SW480 (cell line): Measurements from ENCODE around the gene VAC14.

Experiments
- DNase-seq: peaks from one replicate; pipeline ENCODE4 v3.0.0-alpha.2; 2016; ENCODE audit warnings: low spot score

Gene VAC14

GRCh38 chr16:70661918-70662641 is 138.9 kb downstream of the VAC14 start:
- DNase-seq, result no peak

DNA sequence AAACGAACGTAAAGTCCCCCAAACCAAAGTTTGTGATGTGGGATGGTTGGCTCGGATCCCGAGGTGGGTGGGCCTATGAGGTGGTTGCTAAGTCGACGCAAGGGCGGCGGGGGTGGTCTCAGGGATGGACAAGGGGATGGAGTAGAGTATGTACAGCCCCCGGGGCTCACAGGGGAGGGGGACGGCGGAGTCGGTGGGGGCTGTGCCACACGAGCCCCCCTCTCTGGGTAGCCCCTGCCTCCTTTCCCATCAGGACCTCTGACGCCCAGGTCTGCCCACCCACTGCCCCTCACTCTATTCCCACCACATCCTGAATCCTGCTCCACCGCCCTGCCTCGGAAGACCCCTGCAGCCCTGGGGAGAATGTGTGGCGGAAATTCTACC is 139.4 kb downstream of the VAC14 start:
- DNase-seq, result no peak

- DNase-seq, result no peak
Measured at GRCh38 chr16:70660672-70661350, 140.1 kb downstream of the VAC14 start.

- no peak for DNase-seq
Measured at GRCh38 chr16:70659953-70660671, 140.8 kb downstream of the VAC14 start.

DNA sequence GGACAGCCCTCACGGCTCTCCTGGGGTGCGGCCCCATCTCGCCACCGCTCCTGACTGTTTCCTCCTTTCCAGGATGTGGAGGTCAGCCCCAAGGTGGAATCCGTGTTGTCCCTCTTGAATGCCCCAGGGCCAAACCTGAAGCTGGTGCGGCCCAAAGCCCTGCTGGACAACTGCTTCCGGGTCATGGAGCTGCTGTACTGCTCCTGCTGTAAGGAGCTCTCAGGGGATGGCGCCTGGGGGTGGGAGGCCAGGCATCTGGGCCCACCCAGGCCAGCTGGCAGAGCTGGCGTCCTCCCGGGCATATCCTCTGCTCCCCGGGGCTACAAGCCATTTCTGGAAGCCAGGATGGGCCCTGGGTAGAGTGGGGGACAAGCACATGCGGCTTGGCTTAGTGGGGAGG is 141.4 kb downstream of the VAC14 start:
- no peak for DNase-seq

- DNase-seq, result no peak
Measured at GRCh38 chr16:70658921-70659320, 142.0 kb downstream of the VAC14 start.

DNA sequence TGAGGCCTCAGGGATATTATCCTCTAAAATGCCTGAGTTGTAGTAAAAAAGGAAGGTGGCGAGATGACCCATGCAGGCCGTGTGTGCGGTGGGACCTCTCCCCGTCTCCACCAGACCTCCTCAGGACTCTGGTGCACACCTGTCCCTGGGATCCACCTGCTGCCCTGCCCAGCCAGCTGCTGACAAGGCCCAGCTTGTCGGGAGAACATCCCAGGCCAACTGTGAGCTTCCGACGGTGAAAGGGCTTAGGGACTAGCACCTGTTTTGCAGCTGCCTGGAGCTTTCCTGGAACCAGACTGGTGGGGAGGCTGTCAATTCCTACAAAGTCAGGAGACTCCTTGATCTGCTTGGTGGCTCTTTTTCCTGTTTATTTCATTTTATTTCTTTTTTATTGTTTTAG is 143.0 kb downstream of the VAC14 start:
- no peak for DNase-seq

GRCh38 chr16:70656712-70657263 is 144.2 kb downstream of the VAC14 start:
- DNase-seq, result no peak

- DNase-seq, result no peak
Measured at GRCh38 chr16:70656065-70656711, 144.8 kb downstream of the VAC14 start.

GRCh38 chr16:70653809-70654771 is 146.9 kb downstream of the VAC14 start:
- DNase-seq, result peak; percentile 61

DNA sequence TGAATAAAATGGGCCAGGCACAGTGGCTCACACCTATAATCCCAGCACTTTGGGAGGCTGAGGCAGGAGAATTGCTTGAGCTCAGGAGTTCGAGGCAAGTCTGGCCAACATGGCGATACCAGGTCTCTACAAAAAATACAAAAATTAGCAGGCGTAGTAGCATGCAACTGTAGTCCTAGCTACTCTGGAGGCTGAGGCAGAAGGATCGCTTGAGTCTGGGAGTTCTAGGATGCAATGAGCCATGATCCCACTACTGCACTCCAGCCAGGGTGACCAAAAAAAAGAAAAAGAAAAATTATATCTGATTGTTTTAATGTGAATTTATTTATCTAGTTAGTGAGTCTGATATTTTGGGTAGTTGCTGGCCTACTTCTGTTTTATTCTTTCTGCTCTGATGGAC is 147.6 kb downstream of the VAC14 start:
- no peak for DNase-seq

GRCh38 chr16:70652322-70652721 is 148.6 kb downstream of the VAC14 start:
- DNase-seq, result no peak

DNA sequence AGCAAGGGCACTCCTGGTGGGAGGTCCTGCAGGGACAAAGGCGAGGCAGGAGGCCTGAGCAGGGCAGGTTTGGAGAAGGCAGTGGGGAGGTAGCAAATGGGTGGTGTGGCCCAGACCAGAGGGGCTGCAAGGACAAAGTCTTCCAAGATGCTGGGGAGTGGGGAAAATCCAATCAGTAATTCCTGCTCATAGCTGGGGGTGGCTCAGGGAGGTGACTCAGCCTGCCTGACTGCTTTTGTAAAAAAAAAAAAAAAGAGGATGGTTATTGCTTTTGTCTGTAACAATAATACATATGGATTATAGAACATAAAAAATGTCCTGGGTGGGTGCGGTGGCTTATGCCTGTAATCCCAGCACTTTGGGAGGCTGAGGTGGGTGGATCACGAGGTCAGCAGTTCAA is 149.4 kb downstream of the VAC14 start:
- DNase-seq, result no peak

DNA sequence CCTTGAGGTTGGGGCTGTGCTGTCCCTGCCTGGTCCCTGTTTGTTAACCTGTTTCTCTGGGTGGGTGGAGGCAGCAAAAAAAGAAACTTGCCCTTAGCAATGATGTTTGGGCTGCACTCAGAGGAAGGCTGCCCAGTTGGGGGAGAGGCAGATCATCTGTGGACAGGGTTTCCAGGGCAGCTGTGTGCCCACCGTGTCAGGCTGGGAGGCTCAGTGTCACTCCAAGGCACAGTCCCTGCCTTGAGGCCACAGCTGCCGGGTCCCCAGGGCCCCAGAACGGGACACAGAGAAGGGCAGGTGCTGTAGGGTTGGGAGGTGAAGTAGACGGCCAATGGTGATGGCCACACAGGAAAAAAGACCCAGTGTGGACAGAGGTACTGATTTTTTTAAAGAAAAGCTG is 150.7 kb downstream of the VAC14 start:
- DNase-seq, result no peak

- DNase-seq, result no peak
Measured at GRCh38 chr16:70649300-70649699, 151.7 kb downstream of the VAC14 start.

DNA sequence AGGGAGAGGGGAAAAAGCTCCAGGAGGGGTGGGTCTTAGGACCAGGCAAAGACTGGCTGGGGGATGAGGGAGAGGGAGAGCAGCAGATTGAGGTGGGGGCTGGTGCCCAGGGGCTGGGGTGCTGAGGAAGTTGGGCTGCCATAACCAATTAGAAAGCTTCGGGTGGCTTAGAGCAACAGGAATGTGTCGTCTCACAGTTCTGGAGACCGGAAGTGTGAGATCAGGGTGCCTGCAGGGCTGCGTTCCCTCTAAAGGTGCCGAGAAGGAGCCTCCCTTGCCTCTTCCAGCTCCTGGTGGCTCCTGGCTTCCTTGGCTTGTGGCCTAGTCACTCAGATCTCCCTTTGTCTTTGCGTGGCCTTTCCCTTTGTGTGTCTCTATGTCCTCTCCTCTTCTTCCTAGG is 152.4 kb downstream of the VAC14 start:
- no peak for DNase-seq

DNA sequence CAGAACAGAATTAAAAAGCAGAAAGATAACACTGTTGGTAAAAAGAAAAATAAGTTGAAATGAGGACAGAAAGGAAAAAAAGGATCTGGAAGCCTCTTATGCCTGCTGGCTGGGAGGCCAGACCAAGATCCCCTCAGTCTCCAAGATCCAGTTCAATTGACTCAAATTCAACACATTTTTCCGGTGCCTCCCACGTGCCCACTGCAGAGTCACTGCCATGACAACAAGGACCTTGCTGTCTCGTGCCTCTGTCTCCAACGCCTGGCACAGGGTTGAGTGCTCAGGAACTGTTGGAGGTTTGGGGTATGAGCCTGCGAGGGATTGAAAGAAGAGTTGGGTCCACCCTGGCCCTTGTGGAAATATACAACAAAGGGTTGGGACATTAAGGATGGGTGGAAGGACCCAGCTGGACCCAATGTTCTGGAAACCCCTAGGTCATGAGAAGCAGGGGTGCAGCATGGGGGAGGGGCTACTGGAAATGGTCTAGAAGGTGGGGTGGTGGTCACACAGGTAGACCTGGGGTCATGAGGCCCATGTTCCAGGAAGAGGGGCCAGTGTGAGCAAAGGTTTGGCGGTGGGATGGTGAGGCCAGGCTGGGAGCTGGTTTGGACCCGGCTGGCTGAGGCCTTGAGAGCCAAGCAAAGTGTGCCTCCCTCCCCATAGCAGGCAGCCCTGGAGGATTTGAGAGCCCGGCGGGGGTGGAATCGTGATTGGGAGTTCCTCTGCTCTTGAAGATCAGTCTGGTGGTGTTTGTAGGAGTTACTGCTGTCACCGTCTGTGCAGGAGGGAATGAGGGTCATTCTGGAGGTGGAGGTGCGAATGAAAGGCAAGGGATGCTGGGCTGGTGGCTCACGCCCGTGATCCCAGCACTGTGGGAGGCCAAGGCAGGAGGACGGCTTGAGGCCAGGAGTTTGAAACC is 153.3 kb downstream of the VAC14 start:
- DNase-seq, result no peak

DNA sequence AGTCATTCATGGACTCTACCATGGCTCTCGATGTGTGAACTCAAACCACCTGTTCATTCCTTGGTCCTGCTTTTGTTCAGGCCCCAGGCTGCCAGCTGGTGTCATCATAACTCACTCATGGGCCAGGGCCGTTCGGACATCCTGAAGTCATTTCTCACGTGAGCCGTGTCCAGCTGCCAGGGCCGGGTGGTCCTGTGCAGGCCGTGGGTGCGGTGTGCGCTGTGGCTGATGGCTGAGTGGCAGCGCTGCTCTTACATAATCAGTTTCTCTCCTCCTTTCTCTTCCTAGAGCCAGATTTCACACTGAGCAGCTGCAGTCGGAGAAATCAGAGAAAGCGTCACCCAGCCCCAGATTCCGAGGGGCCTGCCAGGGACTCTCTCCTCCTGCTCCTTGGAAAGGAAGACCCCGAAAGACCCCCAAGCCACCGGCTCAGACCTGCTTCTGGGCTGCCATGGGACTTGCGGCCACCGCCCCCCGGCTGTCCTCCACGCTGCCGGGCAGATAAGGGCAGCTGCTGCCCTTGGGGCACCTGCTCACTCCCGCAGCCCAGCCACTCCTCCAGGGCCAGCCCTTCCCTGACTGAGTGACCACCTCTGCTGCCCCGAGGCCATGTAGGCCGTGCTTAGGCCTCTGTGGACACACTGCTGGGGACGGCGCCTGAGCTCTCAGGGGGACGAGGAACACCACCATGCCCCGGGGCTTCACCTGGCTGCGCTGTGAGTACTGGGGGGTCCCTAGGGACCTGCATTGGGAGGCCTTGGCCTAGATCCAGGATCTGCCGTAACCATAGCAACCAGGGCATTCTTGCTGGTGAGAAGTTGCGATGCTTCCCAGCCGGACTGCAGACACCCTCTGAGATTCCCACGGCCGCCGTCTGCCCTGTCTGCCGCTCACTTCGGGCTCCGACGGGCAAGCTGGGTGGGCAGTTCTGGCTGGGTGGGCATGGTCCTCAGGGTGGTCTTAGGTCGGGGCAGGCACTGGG is 154.4 kb downstream of the VAC14 start, which contains the start of gene IL34:
Gene IL34 (plus strand): TSS at position 300 of the 982 bp plus-strand sequence. CDS start 389 bp downstream, at position 689.
- no peak for DNase-seq
